HG03565 (cell line): ENCODE measurements around the gene RYR2.

ENCODE experiments used
- ATAC-seq: cut with Tn5 transposase; IDR thresholded peaks from one replicate; pipeline ENCODE4 v1.9.1; 2021; ENCODE audit warnings: mild to moderate bottlenecking, moderate library complexity; ENCODE audit not compliant: unreplicated experiment

RYR2 gene

DNA sequence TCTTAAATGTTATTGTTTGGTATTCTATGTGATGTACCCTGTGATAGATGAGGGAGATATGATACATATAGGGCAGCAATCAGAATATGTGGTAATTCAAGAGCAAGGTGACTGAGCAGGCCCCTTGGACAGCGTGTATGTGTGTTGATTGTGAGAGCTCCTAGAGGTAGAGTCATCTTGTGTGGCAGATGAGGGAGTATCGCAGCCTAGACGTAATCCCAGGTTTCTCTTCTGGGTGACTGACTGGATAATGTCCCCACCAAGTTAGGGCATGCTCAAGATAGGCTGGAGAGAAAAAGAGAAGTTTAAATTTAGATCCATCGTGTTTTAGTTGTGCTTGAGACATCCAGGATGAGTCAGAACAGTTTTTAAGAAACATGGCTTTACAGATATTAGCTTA is 663.5 kb downstream of the RYR2 start:
- no peak for ATAC-seq

GRCh38 chr1:237709355-237709754 is 667.4 kb downstream of the RYR2 start:
- ATAC-seq, result no peak

DNA sequence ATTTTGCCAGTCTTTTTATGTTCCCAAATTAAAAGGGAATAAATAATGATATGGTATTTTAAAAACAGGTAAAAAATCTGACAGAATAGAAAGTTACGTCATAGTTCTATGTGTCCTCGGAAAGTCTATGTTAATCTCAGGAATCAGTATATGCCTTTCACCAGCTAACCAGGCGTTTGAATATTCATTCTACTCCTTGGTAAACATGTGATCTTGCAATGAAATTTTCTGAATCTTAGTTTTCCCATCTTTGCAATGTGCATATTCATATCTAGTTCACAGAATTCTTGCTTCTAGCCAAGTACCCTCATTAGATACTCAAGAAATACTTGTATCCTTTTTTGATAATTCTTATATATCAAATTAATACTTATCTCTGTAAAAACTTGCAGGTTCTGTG is 669.3 kb downstream of the RYR2 start:
- ATAC-seq, result no peak

- no peak for ATAC-seq
Measured at GRCh38 chr1:237712082-237712481, 670.1 kb downstream of the RYR2 start.

DNA sequence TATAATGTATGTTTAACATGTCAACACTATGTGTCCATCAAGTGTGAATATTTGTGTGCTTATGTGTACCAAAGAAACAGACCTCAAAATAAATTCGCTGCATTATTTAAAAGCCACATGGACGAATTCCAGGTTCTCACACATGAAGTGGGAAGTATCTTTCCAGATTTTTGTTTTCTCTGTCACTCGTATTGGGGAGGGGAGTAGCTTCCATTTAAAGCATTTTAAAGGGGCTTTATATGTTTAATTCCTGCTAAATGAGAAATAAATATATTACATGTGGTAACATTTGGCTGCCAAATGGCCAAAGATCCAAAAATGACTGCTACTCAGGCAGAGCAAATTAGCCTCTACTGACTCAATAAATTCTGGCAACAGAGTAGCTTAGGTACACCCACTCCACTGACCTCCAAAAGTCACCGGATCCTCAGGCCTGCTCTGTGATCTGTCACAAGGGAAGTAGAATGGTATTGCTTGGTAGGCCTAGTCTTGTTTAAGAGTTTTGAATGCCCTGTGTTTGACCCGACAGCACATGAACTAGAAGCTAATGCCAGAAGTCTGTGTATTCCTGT is 670.7 kb downstream of the RYR2 start:
- no peak for ATAC-seq

DNA sequence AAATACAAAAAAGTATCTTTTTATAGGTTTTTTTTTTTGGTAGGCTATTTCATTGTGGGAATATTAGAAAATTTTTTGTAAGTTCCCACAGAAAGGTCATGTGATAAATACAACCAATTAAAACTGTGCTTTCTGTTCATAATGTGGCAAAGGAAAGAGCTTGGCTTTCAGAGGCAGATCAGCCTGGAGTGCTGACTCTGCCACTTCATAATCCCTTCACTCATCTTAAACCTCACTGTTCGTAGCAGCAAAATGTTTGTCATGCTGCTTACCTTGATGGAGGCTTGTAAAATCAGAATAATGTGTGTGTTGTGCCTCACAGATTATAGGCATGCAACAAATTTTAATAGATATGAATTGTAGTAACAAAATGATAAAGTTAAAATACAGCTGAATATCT is 671.9 kb downstream of the RYR2 start:
- ATAC-seq, result no peak

DNA sequence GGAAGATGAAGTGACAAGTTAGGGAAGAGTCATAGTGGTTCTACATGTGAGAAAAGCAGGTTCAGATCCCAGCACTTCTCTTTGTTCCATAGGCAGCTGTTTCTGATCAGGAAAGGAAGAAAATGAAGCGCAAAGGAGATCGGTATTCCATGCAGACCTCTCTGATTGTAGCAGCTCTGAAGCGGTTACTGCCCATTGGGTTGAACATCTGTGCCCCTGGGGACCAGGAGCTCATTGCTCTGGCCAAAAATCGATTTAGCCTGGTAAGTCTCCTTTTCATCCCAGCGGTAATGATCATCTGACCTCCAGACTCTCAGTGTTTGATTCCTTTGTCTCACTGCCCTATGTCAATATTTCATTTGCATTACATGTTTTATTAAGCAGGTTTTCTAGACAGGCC is 675.1 kb downstream of the RYR2 start:
- ATAC-seq, result no peak

DNA sequence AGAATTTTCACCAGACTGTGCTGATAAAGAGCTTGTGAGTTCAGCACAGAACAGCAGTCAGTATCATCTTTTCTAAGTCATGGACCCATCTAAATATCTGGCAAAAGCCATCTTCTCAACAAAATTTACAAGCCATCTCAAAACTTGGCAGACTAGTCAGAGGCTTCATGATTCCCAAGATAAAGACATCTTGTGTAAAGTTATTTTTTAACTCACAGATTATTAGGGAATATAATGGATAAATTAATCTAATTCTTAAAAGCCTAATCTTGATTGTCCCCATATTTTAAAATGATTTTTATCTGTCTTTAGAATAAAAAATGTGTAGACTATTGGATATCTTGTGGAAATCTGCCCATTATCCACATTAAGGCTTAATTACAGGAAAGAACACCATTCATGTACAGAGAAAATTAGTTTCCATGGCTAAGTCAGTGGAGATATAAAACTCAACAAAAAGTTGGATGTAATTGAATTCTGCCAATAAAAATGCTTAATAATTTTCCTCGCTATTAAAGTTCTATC is 688.9 kb downstream of the RYR2 start:
- no peak for ATAC-seq

GRCh38 chr1:237732657-237733056 is 690.7 kb downstream of the RYR2 start:
- no peak for ATAC-seq

DNA sequence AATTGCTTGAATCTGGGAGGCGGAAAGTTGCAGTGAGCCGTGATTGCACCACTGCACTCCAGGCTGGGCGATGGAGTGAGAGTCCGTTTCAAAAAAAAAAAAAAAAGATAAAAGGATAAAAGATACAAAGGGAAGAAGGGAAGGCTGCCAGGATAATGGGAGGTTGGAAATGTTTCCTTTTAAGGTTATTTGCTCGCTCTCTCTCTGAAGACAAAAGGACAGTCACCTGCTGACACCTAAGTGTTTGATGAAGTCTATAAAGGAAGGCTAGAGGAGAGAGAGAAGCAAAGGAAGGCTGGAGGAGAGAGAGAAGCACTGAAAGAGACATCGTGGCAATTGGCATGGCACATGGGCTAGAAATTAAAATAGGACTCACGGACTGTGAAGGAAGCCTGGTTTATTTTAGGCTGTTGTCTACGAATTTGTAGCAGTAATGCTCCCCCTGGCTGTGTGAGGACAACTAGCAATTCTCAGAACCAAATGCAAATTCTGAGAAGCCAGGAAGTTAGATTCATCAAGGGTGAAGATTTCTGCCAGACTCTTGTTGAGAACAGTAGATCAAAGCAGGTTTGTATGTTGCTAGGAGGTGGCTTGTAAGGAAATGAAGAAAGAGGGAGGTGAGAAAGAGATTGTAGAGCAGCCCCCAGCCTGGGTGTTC is 694.5 kb downstream of the RYR2 start:
- ATAC-seq, result no peak

- ATAC-seq, result no peak
Measured at GRCh38 chr1:237737448-237737847, 695.5 kb downstream of the RYR2 start.

DNA sequence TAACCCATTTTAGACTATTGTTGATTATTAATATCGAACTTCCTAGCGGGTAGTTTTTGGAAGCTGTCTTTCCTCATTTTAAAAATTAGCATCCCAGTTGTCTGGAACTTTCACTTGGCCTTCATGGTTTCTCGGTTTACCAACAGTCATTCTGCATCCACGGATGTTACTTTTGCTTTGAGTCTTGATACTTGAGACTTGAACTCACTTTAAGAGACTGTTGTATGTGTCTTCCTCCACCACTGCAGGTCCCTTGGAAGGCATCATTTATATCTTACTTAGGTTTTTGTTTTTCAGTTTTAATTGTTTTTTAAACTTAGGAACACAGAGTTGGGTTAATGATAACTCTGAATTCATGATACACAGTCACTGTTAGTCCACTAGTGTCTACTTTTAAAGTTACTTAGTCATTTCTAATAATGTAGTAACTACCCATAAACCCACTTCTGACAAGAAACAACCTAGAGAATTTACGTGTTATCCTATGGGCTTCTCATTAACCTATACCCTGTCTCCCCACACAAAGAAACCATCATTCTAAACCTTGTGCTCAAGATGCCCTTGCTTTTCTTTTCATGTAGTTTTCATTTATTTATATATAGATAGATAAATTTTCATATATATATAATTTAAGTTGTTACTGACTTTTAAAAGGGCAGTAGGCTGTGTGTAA is 696.1 kb downstream of the RYR2 start:
- ATAC-seq, result no peak

- no peak for ATAC-seq
Measured at GRCh38 chr1:237740846-237741245, 698.9 kb downstream of the RYR2 start.

- no peak for ATAC-seq
Measured at GRCh38 chr1:237745545-237745944, 703.6 kb downstream of the RYR2 start.

DNA sequence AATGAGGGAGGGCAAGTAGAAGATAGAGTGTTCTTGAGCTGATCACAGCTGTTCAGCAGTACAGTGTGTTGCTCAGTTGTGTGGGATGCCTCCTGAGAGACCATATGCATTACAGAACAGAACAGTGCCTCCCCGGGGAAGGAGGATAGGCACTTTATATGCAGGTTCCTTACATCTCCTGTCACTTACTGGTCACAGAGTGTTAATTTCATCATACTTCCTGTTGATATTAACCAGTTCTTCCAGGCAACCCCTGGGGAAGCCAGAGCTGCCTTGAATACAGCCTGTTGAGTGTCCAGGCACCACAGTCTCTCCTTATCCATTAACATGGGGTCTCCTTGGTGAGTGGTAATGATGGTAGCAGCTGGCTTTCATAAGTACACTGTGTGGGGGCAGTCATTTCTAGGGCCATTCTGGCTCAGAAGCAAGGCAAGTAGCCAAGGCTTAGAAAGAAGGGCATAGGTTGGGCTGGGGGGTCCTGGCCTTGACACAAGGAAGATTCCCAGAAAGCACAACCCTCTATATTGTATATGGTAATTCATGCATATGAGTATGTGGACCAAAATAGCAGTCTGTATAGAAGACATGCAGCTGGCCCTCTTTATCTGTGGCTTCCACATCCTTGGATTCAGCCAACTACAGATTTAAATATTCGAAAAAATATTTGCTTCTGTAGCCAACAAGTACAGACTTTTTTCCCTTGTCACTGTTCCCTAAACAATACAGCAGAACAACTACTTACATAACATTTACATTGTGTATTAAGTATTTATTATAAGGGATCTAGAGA is 706.4 kb downstream of the RYR2 start:
- no peak for ATAC-seq

- ATAC-seq, result no peak
Measured at GRCh38 chr1:237749122-237749521, 707.1 kb downstream of the RYR2 start.

- ATAC-seq, result no peak
Measured at GRCh38 chr1:237751090-237751489, 709.1 kb downstream of the RYR2 start.

- ATAC-seq, result no peak
Measured at GRCh38 chr1:237754627-237755026, 712.6 kb downstream of the RYR2 start.

DNA sequence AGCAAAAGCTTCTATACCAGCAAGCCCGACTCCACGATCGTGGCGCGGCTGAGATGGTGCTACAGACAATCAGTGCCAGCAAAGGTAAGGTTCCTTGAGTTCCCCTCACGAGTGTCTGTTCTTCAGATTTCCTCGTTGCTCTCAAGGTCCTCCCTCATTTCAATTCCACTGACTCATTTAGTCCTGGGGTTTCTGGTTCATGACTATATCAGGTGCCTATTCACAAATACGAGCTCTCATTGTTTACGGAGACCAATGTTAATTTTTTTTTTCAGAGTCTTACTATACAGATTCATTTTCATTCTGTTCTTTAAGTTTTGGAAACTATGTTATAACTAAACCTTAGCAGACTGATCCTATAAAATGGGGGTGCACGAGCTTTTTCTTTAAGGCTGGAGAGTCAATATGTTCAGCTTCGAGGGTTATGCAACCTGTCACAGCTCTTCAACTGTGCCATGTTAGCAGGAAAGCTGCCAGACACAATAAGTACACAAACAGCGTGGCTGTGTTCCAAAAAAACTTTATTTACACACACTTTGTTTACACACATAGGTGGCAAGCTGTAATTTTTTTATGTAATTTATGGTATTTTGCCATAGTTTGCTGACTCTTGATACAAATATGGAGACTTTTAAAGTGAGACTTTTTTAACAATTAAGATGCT is 714.5 kb downstream of the RYR2 start:
- ATAC-seq, result no peak

- ATAC-seq, result no peak
Measured at GRCh38 chr1:237759377-237759776, 717.4 kb downstream of the RYR2 start.

DNA sequence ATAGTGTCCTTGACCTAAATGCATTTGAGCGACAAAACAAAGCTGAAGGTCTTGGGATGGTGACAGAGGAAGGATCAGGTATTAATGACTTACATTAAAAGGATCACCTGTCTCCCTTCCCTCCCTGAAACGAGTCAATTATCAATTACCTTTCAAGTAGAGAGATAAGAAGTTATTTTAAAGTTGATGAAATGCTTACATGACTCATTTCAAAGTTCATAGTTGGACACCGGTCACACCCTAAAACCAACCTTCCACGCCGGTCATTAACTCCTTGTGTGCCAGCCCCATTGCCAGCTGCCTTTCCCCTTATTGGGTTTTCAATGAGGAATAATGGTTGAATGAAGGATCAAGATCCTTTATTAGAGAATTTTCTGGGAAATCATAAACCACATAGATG is 719.0 kb downstream of the RYR2 start:
- no peak for ATAC-seq
